ENCODE measurements around the gene DNAAF2. TPM values are rescaled to one million over a fixed set of nuclear protein-coding genes. Genes with fewer than 3 reads are reported as not detected.

The DNAAF2 gene
- total and polyA plus RNA-seq, 2 of the 13 experiments (the other 11 are each of a cell fraction or from before 2014, with no cell fraction given) = 6.1 to 13.6 TPM

DNA sequence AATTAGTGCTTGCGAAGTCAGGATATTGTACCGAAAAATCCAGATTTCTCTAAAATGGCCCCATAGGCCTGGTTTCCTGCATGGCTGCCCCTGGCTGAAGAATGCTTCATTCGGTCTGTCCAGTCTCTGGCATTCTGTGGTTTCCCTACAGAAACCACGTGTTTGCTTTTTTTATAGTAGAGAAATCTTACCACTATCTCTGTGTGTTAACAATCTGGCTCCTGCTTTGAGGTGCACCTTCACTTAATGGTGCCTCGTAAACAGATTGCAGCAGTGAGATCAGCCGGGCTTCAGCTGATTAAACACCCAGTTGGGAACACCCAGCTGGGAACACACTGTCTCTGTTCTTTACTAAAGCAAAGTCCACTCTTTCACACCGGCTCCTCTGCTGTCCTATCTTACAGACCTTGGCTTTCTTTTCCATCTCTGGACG lies 6.7 kb upstream of the DNAAF2 start (continued):
- TF ChIP-seq, protein P1, sequence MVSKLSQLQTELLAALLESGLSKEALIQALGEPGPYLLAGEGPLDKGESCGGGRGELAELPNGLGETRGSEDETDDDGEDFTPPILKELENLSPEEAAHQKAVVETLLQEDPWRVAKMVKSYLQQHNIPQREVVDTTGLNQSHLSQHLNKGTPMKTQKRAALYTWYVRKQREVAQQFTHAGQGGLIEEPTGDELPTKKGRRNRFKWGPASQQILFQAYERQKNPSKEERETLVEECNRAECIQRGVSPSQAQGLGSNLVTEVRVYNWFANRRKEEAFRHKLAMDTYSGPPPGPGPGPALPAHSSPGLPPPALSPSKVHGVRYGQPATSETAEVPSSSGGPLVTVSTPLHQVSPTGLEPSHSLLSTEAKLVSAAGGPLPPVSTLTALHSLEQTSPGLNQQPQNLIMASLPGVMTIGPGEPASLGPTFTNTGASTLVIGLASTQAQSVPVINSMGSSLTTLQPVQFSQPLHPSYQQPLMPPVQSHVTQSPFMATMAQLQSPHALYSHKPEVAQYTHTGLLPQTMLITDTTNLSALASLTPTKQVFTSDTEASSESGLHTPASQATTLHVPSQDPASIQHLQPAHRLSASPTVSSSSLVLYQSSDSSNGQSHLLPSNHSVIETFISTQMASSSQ (IDR thresholded peaks at IDR 0.05; ENCODE audit: low read depth) = peak; percentile 44; the same call in 1 of the 2 replicates
- TF ChIP-seq, protein P1 (CRISPR knock-in tag; IDR thresholded peaks at IDR 0.05; ENCODE audit: borderline replicate concordance) = peak; percentile 58; the same call in 1 of the 2 replicates
- TF ChIP-seq ETV5 (CRISPR knock-in tag; IDR thresholded peaks at IDR 0.05; ENCODE audit: borderline replicate concordance) (peak; percentile 60; the same call in 1 of the 2 replicates), ZNF569 (CRISPR knock-in tag; IDR thresholded peaks at IDR 0.05; ENCODE audit: borderline replicate concordance) (no peak), TEAD2 (CRISPR knock-in tag; IDR thresholded peaks at IDR 0.05) (no peak), ZFP82 (CRISPR knock-in tag; IDR thresholded peaks at IDR 0.05; ENCODE audit: borderline replicate concordance) (no peak), MAF1 (CRISPR knock-in tag; IDR thresholded peaks at IDR 0.05; ENCODE audit: borderline replicate concordance) (no peak), ATF1 (CRISPR knock-in tag; IDR thresholded peaks at IDR 0.05) (no peak), CBX2 (IDR thresholded peaks at IDR 0.05; ENCODE audit: low read depth, low read length) (no peak), CBX2 (CRISPR knock-in tag; IDR thresholded peaks at IDR 0.05; ENCODE audit: low read depth) (no peak), CENPX (CRISPR knock-in tag; IDR thresholded peaks at IDR 0.05) (no peak), ZNF101 (CRISPR knock-in tag; IDR thresholded peaks at IDR 0.05; ENCODE audit: borderline replicate concordance, low read depth) (no peak), ZNF564 (CRISPR knock-in tag; IDR thresholded peaks at IDR 0.05) (no peak)
- TF ChIP-seq, protein P2, sequence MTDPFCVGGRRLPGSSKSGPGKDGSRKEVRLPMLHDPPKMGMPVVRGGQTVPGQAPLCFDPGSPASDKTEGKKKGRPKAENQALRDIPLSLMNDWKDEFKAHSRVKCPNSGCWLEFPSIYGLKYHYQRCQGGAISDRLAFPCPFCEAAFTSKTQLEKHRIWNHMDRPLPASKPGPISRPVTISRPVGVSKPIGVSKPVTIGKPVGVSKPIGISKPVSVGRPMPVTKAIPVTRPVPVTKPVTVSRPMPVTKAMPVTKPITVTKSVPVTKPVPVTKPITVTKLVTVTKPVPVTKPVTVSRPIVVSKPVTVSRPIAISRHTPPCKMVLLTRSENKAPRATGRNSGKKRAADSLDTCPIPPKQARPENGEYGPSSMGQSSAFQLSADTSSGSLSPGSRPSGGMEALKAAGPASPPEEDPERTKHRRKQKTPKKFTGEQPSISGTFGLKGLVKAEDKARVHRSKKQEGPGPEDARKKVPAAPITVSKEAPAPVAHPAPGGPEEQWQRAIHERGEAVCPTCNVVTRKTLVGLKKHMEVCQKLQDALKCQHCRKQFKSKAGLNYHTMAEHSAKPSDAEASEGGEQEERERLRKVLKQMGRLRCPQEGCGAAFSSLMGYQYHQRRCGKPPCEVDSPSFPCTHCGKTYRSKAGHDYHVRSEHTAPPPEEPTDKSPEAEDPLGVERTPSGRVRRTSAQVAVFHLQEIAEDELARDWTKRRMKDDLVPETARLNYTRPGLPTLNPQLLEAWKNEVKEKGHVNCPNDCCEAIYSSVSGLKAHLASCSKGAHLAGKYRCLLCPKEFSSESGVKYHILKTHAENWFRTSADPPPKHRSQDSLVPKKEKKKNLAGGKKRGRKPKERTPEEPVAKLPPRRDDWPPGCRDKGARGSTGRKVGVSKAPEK (CRISPR knock-in tag; IDR thresholded peaks at IDR 0.05; ENCODE audit: borderline replicate concordance) = no peak
- TF ChIP-seq, protein P3, sequence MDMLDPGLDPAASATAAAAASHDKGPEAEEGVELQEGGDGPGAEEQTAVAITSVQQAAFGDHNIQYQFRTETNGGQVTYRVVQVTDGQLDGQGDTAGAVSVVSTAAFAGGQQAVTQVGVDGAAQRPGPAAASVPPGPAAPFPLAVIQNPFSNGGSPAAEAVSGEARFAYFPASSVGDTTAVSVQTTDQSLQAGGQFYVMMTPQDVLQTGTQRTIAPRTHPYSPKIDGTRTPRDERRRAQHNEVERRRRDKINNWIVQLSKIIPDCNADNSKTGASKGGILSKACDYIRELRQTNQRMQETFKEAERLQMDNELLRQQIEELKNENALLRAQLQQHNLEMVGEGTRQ (IDR thresholded peaks at IDR 0.05; ENCODE audit: low read depth, low read length) = no peak
- TF ChIP-seq, protein P3 (CRISPR knock-in tag; IDR thresholded peaks at IDR 0.05; ENCODE audit: borderline replicate concordance) = no peak
- TF ChIP-seq, protein P4, sequence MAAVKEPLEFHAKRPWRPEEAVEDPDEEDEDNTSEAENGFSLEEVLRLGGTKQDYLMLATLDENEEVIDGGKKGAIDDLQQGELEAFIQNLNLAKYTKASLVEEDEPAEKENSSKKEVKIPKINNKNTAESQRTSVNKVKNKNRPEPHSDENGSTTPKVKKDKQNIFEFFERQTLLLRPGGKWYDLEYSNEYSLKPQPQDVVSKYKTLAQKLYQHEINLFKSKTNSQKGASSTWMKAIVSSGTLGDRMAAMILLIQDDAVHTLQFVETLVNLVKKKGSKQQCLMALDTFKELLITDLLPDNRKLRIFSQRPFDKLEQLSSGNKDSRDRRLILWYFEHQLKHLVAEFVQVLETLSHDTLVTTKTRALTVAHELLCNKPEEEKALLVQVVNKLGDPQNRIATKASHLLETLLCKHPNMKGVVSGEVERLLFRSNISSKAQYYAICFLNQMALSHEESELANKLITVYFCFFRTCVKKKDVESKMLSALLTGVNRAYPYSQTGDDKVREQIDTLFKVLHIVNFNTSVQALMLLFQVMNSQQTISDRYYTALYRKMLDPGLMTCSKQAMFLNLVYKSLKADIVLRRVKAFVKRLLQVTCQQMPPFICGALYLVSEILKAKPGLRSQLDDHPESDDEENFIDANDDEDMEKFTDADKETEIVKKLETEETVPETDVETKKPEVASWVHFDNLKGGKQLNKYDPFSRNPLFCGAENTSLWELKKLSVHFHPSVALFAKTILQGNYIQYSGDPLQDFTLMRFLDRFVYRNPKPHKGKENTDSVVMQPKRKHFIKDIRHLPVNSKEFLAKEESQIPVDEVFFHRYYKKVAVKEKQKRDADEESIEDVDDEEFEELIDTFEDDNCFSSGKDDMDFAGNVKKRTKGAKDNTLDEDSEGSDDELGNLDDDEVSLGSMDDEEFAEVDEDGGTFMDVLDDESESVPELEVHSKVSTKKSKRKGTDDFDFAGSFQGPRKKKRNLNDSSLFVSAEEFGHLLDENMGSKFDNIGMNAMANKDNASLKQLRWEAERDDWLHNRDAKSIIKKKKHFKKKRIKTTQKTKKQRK (IDR thresholded peaks at IDR 0.05; ENCODE audit: low read length) = no peak
